Loucy (cell line): ENCODE results near the gene ADCY9.
"Not testable (repeated sequence)": the region's sequence is repeated elsewhere in the genome, so short reads cannot be mapped to it uniquely, and the experiment has no call there.

Experiments used
- H2AFZ ChIP-seq: fragments of 200-600 bp; sonication (generic); 2 replicates; pipeline ENCODE4 v1.6.0; 2016; ENCODE audit warnings: antibody characterized with exemption, mild to moderate bottlenecking, low read length, moderate library complexity
- H3F3A ChIP-seq: fragments of 200-600 bp; 2 replicates; pipeline ENCODE4 v1.6.0; 2016; ENCODE audit warnings: antibody characterized with exemption, low read depth, mild to moderate bottlenecking
- H3K27me3 ChIP-seq: fragments of 200-600 bp; sonication (generic); 2 replicates; pipeline ENCODE4 v1.6.1; 2014; ENCODE audit warnings: low read length, mild to moderate bottlenecking; ENCODE audit not compliant: insufficient read depth, poor library complexity, severe bottlenecking
- H3K36me3 ChIP-seq: fragments of 200-600 bp; sonication (generic); 2 replicates; pipeline ENCODE4 v1.6.1; 2016; ENCODE audit warnings: low read length; ENCODE audit not compliant: insufficient read depth
- H3K4me1 ChIP-seq: fragments of 200-600 bp; sonication (generic); 2 replicates; pipeline ENCODE4 v1.5.1; 2014; ENCODE audit warnings: low read length, mild to moderate bottlenecking; ENCODE audit not compliant: insufficient read depth, poor library complexity, severe bottlenecking
- H3K4me2 ChIP-seq: fragments of 200-600 bp; sonication (generic); 2 replicates; pipeline ENCODE4 v1.6.0; 2014; ENCODE audit warnings: antibody characterized with exemption, low read length, low read depth, mild to moderate bottlenecking; ENCODE audit not compliant: poor library complexity, severe bottlenecking
- H3K4me3 ChIP-seq: fragments of 200-600 bp; sonication (generic); 2 replicates; pipeline ENCODE4 v1.5.1; 2014; ENCODE audit warnings: low read length, mild to moderate bottlenecking, mixed read lengths; ENCODE audit not compliant: poor library complexity, severe bottlenecking
- H3K79me2 ChIP-seq: fragments of 200-600 bp; sonication (generic); 2 replicates; pipeline ENCODE4 v1.6.1; 2014; ENCODE audit warnings: low read length; ENCODE audit not compliant: insufficient read depth
- H3K9ac ChIP-seq: fragments of 200-600 bp; sonication (generic); 2 replicates; pipeline ENCODE4 v1.6.0; 2014; ENCODE audit warnings: mild to moderate bottlenecking, low read depth, low read length, moderate library complexity; ENCODE audit not compliant: poor library complexity, severe bottlenecking
- H3K9me2 ChIP-seq: fragments of 200-600 bp; sonication (generic); replicated peaks from 2 replicates; pipeline ENCODE4 v1.6.1; 2016; ENCODE audit warnings: low read depth, low read length, mixed read lengths
- H3K9me3 ChIP-seq: fragments of 200-600 bp; sonication (generic); 2 replicates; pipeline ENCODE4 v1.6.1; 2014; ENCODE audit warnings: mild to moderate bottlenecking, antibody characterized with exemption, low read length, low read depth; ENCODE audit not compliant: insufficient read depth
- H4K20me1 ChIP-seq: fragments of 200-600 bp; sonication (generic); 2 replicates; pipeline ENCODE4 v1.6.0; 2014; ENCODE audit warnings: antibody characterized with exemption, low read length, mild to moderate bottlenecking; ENCODE audit not compliant: insufficient read depth, poor library complexity, severe bottlenecking
- EZH2phosphoT487 ChIP-seq: fragments of 200-600 bp; IDR thresholded peaks from 2 replicates; pipeline ENCODE4 v1.6.1; 2018; ENCODE audit warnings: antibody characterized with exemption, mild to moderate bottlenecking, moderate library complexity, borderline replicate concordance
- TF ChIP-seq, protein P1 (sequence below): fragments of 200-600 bp; sonication (generic); conservative IDR thresholded peaks from 2 replicates; pipeline ENCODE4 v1.5.1; 2014; ENCODE audit warnings: mild to moderate bottlenecking, antibody characterized with exemption, low read length

The ADCY9 gene

DNA sequence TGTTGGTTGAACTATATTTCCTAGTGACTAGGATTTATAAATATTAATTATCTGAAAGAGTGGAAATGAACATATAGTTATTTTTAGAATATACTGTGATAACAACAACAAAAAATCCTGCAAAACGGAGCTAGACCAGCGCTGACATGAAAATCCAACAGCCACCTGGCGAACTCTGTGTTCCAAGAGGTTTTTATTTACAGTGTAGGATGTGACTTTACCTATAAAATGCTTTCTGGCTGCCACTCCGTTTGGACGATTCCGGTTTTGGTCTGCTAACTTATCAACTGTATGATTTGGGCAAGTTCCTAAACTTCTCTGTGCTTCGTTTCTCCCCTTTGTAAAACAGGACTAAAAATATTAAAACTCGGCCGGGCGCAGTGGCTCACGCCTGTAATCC is 73.7 kb downstream of the ADCY9 start:
- Histone ChIP-seq H3K4me1 (no peaks in the 10 kb centered on the region), H2AFZ (no peak overlapping the region)

GRCh38 chr16:4038448-4038847 is 77.8 kb downstream of the ADCY9 start:
- Histone ChIP-seq H3K79me2 (no peaks in the 10 kb centered on the region), H4K20me1 (no peaks in the 10 kb centered on the region), H3K36me3 (no peaks in the 10 kb centered on the region), H3K4me1 (no peaks in the 10 kb centered on the region), H3K4me2 (no peak overlapping the region), H3K9ac (no peak overlapping the region), H3F3A (no peaks in the 10 kb centered on the region), H3K9me2 (no peaks in the 10 kb centered on the region), H3K4me3 (no peak overlapping the region), H2AFZ (no peak overlapping the region), H3K9me3 (no peaks in the 10 kb centered on the region), H3K27me3 (no peaks in the 10 kb centered on the region)
- TF ChIP-seq EZH2phosphoT487: no peak
- TF ChIP-seq, protein P1, sequence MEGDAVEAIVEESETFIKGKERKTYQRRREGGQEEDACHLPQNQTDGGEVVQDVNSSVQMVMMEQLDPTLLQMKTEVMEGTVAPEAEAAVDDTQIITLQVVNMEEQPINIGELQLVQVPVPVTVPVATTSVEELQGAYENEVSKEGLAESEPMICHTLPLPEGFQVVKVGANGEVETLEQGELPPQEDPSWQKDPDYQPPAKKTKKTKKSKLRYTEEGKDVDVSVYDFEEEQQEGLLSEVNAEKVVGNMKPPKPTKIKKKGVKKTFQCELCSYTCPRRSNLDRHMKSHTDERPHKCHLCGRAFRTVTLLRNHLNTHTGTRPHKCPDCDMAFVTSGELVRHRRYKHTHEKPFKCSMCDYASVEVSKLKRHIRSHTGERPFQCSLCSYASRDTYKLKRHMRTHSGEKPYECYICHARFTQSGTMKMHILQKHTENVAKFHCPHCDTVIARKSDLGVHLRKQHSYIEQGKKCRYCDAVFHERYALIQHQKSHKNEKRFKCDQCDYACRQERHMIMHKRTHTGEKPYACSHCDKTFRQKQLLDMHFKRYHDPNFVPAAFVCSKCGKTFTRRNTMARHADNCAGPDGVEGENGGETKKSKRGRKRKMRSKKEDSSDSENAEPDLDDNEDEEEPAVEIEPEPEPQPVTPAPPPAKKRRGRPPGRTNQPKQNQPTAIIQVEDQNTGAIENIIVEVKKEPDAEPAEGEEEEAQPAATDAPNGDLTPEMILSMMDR: no peak

More for the DNA sequence above, 73.7 kb downstream of the ADCY9 start:
- Histone ChIP-seq H3K4me2 (no peak overlapping the region), H3K9ac (no peak overlapping the region), H3F3A (no peaks in the 10 kb centered on the region), H3K27me3 (no peaks in the 10 kb centered on the region), H3K36me3 (no peaks in the 10 kb centered on the region), H4K20me1 (no peaks in the 10 kb centered on the region), H3K79me2 (no peaks in the 10 kb centered on the region), H3K9me2 (no peaks in the 10 kb centered on the region), H3K4me3 (no peak overlapping the region), H3K9me3 (no peaks in the 10 kb centered on the region)
- TF ChIP-seq, protein P1: no peak
- no peak for TF ChIP-seq EZH2phosphoT487

- not testable (repeated sequence) for H3K4me3 ChIP-seq, H3K79me2 ChIP-seq, H3K36me3 ChIP-seq, H3K27me3 ChIP-seq, H3K9ac ChIP-seq, H3K4me1 ChIP-seq, H3F3A ChIP-seq, H3K9me3 ChIP-seq, H3K9me2 ChIP-seq, H3K4me2 ChIP-seq, H4K20me1 ChIP-seq, H2AFZ ChIP-seq
Observed at GRCh38 chr16:4036952-4037351, 79.3 kb downstream of the ADCY9 start.

- Histone ChIP-seq H3K9me2 (no peaks in the 10 kb centered on the region), H3K79me2 (no peaks in the 10 kb centered on the region), H2AFZ (no peak overlapping the region), H3K27me3 (no peaks in the 10 kb centered on the region), H3K36me3 (no peaks in the 10 kb centered on the region), H3K4me2 (no peak overlapping the region), H3K9me3 (no peaks in the 10 kb centered on the region), H3F3A (no peaks in the 10 kb centered on the region), H3K4me1 (no peaks in the 10 kb centered on the region), H3K4me3 (no peak overlapping the region), H3K9ac (no peak overlapping the region), H4K20me1 (no peaks in the 10 kb centered on the region)
- TF ChIP-seq EZH2phosphoT487: no peak
- TF ChIP-seq, protein P1: no peak
Observed at GRCh38 chr16:4034963-4035362, 81.3 kb downstream of the ADCY9 start.
